K562 (cell line): ENCODE results near the gene NDUFS8.

Source experiments
- DIDO1 ChIP-seq: fragments of 450-650 bp; IDR thresholded peaks from 2 replicates; pipeline ENCODE4 v1.6.1; 2016; ENCODE audit warnings: low read depth, missing biosample characterization, missing genetic modification characterization
- E2F4 ChIP-seq: sonication (generic); formaldehyde crosslinking; IDR thresholded peaks from 2 replicates; pipeline ENCODE4 v1.8.0; 2022; ENCODE audit warnings: mild to moderate bottlenecking, low read depth, missing genetic modification reagents
- JUN ChIP-seq, 2 experiments: sonication (generic) in 1 of 2; formaldehyde crosslinking in 1 of 2; IDR thresholded peaks; 2 replicates each; pipeline versions ENCODE4 v1.6.1 to v1.8.0; 2012 to 2022; ENCODE audit warnings: borderline replicate concordance in 2 of 2, mild to moderate bottlenecking in 2 of 2, improper control_type of control experiment in 1 of 2, low read depth in 1 of 2, low read length in 1 of 2, missing genetic modification reagents in 1 of 2
- KDM4B ChIP-seq, 2 experiments: fragments of 450-650 bp in 1 of 2; sonication (generic) in 1 of 2; IDR thresholded peaks; 2 replicates each; pipeline ENCODE4 v1.6.1; 2016 to 2017; ENCODE audit warnings: borderline replicate concordance in 2 of 2, antibody characterized with exemption in 1 of 2, low read depth in 1 of 2, mild to moderate bottlenecking in 1 of 2
- NR1H2 ChIP-seq: sonication (generic); formaldehyde crosslinking; IDR thresholded peaks from 2 replicates; pipeline ENCODE4 v1.4.0; 2020; ENCODE audit warnings: mild to moderate bottlenecking, missing genetic modification reagents
- PHB2 ChIP-seq: fragments of 450-650 bp; IDR thresholded peaks from 2 replicates; pipeline ENCODE4 v1.6.1; 2017; ENCODE audit warnings: low read depth
- POLR2B ChIP-seq: fragments of 450-650 bp; IDR thresholded peaks from 2 replicates; pipeline ENCODE4 v1.6.1; 2018; ENCODE audit warnings: low read depth; ENCODE audit not compliant: partially characterized antibody
- POLR2G ChIP-seq: fragments of 200-400 bp; formaldehyde crosslinking; IDR thresholded peaks from 2 replicates; pipeline ENCODE4 v1.6.1; 2017; ENCODE audit warnings: low read depth, mild to moderate bottlenecking, antibody characterized with exemption, low read length, moderate library complexity
- ZNF318 ChIP-seq, 2 experiments: fragments of 450-650 bp; IDR thresholded peaks; 2 replicates each; pipeline ENCODE4 v1.6.1; 2016; ENCODE audit warnings: mild to moderate bottlenecking in 2 of 2, borderline replicate concordance in 1 of 2, low read depth in 1 of 2, moderate library complexity in 1 of 2

- TF ChIP-seq KDM4B (IDR thresholded peaks at IDR 0.05; ENCODE audit: borderline replicate concordance in 2 of 2, low read depth in 1 of 2) = no peak
- no peak for TF ChIP-seq PHB2
- TF ChIP-seq E2F4 = no peak
- no peak for TF ChIP-seq NR1H2 (CRISPR knock-in tag)
- no peak for TF ChIP-seq JUN (IDR thresholded peaks at IDR 0.05; ENCODE audit: borderline replicate concordance, low read depth, low read length)
- TF ChIP-seq JUN (CRISPR knock-in tag; IDR thresholded peaks at IDR 0.05; ENCODE audit: borderline replicate concordance) = no peak
- TF ChIP-seq DIDO1 (tag) = no peak
- no peak for TF ChIP-seq POLR2B
- TF ChIP-seq POLR2G = no peak
- TF ChIP-seq ZNF318 (IDR thresholded peaks at IDR 0.05; ENCODE audit: borderline replicate concordance in 1 of 2, low read depth in 1 of 2) = no peak
These were observed 9.9 kb upstream of the NDUFS8 start for GRCh38 chr11:68020575-68020974.
